KG1 (cell line): ENCODE data around the gene ARHGAP27.

ENCODE experiments used
- DNase-seq: peaks from one replicate; lab custom pipeline; 2025; lab: John Stamatoyannopoulos, UW

ARHGAP27 gene

DNA sequence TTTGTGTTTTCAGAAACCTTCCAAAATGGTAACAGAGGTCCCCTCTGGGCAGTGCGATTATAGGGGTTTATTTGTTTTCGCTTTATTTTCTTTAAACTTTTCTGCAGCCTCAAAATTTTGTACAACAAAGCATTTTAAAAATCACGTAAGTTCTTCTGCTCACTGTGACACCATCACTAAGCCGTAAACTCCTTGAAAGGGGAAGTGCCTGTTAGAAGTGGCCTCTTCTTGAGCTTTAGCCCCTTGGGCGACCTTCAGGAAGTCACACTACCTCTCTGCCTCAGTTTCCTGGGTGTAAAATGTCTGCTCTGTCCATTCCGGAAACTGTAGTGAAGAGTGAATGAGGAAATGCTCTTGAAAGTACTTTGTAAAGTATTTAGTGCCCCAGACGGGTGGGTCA, 26.6 kb downstream of the ARHGAP27 start:
- DNase-seq, result no peak

DNA sequence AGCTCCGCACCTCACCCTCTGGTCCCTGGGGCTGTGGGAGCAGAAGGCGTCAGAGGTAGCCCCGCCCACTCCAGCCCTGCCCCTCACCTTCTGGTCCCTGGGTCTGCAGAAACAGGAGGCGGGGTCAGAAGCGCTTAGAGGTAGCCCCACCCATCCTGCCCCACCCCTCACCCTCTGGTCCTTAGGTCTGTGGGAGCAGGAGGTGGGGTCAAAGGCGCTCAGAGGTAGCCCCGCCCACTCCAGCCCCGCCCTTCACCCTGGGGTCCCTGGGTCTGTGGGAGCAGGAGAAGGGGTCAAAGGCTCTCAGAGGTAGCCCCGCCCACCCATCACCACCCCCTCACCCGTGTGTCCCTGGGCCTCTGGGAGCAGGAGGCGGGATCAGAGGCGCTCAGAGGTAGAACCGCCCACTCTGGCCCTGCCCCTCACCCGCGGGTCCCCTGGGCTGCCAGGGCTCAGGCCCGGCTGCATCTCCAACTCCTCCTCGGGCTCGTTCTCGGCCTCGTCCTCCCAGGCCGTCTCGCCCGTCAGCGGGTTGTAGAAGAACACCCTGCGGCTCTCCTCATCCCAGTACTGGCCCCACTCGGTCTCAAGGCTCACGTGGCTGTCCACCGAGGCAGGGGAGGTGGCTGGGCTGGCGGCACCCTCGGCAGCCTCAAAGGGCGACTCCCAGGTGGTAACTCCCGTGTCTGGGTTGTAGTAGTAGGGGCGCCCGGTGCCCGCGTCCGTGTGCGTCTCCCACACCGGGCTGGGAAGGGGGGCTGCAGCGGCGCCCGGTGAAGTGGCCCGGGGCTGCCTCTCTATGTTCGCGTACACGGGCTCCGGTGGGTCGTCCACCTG, 27.2 kb downstream of the ARHGAP27 start:
- DNase-seq, result no peak

DNA sequence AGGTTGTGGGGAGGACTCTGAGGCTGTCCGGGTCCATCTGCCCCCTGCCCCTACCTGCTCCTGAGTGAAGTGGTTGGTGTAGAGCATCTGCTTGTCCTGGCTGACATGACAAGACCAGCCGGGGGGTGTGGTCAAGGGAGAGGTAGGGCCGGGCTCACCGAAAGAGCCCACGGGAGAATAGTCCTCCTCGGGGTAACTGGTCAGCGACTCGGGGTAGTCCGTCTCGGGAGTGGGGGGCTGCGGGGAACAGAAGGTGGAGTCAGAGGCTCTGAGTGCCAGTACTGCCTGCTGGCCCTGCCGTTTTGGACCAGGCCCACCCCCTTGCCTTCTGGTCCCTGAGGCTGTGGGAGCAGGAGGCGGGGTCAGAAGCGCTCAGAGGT, 27.8 kb downstream of the ARHGAP27 start:
- no peak for DNase-seq

DNA sequence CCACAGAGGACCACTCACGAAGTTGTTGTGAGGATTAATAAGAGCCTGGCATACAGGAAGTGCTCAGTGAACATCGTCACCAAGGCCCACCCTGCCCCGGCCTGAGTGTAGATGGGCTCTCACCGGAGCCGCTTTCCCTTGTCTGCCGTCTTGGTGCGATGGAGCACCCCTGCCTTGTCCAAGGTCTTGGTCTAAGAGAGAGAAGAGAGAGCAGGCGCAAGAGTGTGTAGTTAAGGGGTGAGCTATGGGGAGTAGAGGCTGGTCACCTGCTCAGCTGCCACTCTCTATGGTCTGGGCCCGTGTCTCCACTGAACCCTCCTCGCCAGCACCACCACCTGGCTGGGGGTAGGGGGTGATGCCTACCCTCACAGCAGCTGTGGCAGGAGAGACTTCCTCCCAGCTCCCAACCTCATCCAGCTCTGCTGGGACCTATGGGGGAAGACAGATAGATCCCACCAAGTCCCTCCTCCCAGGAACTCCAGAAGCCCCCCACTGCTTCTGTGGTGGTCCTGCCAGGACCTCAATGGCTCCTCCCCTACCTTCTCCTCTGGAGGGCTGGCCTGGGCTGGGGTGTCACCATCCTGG, 28.7 kb downstream of the ARHGAP27 start:
- no peak for DNase-seq

GRCh38 chr17:45402916-45403315, 29.8 kb downstream of the ARHGAP27 start:
- DNase-seq, result no peak

DNA sequence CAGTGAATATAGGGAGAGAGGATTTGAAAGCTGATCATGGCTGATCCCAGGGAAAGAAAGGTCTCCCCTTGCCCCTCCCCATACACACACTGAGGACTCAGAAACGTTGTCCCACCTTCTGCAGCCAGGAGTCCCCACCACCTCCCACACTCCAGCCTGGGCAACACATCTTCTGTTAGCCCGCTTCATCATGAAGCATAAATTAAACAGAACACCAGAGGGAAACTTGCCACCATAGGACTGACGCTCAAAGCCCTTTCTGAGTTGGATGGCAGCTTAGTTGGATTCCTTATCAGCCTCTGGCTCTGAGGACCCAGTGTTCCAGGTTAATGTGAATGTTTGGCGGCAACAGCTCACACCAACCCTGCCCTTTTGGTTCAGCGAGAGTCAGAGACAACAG, 33.9 kb downstream of the ARHGAP27 start:
- DNase-seq, result no peak

DNA sequence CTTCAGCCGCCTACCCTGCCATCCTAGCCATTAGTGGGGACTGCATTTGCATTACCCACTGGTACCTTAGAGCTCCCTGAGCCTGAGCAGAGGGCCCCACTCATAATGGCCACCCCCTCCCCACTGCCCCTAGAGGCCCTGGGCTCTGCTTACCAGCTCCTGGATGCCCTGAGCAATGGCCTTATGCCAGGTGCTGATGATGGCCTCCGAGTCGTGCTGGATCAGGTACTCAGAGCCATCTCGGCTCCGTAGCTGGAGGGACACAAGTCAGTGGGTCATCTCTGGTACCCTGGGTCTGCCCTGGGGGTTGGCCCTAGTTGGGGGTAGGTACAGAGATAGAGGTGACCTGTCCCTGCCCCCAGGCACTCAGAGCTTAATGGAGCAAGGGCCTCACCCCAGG, 34.9 kb downstream of the ARHGAP27 start:
- DNase-seq, result no peak

DNA sequence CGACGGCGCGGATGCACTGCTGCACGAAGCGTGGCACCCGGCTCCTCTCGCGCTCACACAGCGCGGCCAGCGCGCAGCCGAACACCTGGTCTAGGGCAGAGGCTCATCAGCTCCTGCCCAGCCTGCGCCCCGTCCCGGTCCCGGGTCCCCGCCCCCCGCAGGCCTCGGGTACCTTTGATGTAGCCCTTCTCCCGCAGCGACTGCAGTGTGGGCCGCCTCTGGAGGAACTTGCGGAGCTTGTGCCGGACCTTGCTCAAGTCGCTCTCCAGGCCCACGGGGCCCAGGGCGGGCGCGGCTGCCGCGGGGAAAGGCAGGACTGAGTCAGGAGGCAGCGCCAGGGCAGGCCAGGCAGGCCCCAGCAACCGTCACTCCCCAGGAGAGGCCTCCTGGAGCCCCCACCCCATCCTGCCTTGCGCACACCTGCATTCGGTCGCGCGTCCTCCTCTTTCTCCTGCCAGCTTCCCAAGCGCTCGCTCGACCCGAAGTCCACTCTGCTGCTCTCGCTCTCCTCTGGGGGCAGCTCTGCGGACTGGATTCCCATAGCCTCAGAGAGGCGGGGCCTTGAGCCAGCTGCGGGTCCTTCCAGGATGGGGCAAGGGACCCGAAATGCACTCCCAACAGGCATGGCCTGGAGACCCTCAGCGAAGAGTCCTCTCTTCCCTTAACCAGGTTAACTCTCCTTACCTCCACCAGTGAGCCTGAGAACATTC, 36.0 kb downstream of the ARHGAP27 start:
- DNase-seq, result no peak

DNA sequence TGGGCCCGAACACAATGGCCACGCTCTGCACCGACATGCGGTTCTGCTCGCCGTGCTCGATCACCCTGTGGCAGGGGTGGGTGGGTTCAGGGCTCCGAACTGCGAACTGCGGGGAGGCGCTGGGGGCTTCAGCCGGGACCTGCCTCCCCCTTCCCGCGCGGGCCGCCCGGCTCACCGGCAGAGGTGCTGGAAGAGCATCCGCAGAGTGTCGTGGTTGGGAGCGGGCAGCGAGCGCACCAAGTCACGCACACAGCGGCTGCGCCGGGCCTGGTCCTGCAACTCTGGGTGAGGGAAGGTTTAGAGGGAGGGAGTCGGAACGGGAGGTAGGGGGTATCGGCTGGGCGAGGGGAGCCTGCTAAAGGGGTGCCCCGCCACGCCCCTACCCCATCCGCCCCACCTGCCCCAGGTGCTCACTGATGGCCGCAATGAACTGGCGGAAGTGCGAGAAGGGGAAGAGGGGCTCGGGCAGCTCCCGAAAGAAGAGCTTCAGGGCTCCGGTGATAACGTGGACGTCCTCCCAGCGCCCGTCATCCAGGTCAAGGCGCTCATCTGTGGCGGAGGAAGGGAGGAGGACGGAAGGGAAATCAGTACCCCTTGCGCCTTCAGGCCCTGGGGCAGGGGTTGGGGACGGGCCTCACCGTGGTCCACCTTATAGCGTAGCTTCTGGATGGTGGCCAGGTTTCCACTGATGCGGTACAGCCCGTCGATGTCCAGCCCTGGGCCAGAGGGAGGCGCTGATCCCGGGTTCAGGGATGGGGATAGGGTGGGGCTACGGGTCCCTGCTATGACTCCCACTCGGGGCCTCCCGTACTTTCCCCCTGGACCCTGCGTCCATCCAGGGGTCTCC, 36.9 kb downstream of the ARHGAP27 start:
- DNase-seq, result no peak

- DNase-seq, result no peak
These were observed 37.6 kb downstream of the ARHGAP27 start for GRCh38 chr17:45394913-45395568.

DNA sequence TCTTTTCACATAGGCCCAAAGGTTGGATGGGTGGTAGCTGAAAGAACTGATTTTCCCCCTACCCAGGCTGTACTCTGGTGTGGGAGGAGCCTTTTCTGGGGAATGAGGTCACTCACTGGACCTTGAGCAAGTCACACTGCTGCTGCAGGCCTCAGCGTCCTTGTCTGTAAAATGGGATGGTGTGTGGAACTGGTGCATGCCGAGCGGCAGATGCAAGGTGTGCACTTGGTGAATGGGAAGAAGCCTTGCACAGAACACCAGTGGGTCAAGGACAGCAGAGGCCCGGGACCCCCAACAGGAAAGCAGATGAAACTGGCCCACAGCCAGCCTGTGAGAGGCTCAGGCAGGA, 38.1 kb downstream of the ARHGAP27 start:
- DNase-seq, result no peak

DNA sequence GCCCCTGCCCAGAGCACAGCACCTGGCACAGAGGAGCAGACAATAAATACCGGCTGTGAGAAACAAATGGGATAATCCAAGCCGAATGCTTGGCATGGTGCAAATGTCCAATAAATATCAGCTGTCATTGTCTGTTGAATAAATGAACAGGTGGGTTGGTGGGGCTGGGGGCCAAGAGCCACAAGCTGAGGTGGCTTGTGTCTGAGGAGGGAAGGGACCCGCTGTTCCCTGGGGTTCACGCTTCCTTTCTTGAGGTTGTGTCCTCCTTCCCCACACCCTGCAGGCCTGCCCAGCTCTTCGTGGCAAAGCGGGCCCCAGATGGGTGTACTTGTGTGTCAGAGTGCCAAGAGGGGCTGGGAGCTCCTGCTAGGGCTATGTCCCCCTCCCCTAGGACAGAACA, 38.6 kb downstream of the ARHGAP27 start:
- DNase-seq, result no peak

- DNase-seq, result no peak
These were observed 39.3 kb downstream of the ARHGAP27 start for GRCh38 chr17:45393411-45393810.

GRCh38 chr17:45391918-45392317, 40.8 kb downstream of the ARHGAP27 start:
- DNase-seq, result no peak

GRCh38 chr17:45391291-45391690, 41.4 kb downstream of the ARHGAP27 start:
- DNase-seq, result no peak

- no peak for DNase-seq
These were observed 43.3 kb downstream of the ARHGAP27 start for GRCh38 chr17:45389354-45389753.

- no peak for DNase-seq
These were observed 43.9 kb downstream of the ARHGAP27 start for GRCh38 chr17:45388604-45389325.

- no peak for DNase-seq
These were observed 44.9 kb downstream of the ARHGAP27 start for GRCh38 chr17:45387739-45388138.

DNA sequence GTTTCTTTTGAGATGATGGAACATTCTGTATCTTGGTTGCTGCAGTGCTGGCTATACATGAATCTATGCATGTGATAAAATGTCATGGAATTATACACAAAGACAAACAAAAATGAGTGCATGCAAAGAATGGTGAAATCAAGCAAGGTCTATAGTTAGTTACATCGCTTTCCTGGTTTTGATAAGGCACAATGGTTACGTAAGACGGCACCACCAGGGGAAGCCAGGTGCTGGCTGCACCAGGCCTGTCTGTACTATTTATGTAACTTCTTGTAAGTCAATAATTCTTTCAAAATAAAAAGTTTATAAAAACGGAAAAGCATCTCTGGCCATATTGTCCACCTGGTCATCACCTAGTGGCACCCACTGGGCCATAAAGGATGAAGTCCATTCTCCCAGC, 46.5 kb downstream of the ARHGAP27 start:
- DNase-seq, result no peak

DNA sequence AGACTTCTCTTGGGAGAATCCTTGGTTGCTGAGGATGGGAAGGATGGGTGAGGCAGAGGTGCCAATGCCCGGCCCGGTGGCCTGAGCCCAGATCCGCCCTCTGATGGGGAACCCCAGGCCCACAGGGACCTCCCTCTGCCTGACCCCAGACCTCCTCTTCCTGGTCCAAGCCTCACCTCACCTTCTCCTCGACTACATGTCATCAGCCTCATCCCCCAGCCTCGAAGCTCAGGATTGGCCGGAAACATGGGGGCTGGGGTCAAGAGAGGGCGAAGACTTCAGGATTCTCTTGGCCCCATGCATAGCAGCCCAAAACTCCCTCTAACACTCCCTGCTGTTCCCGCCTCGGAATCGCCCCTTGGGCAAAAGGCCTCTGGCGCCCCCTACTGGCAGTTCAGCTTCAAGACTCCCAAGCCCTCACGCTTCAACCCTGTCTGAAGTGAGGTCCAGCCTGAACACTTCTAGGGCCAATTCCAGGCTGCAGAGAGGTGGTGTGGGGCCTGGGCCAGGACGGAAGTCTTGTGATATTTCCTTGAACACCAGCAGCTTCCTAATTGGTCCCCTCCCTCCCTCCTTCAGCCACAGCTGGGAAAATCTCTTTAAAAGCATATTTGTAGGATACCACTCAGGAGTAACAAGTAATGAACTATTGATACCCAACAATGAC, 47.2 kb downstream of the ARHGAP27 start:
- peak; percentile 57 for DNase-seq
